Measurements from ENCODE around the gene GLCCI1.

GLCCI1 gene

DNA sequence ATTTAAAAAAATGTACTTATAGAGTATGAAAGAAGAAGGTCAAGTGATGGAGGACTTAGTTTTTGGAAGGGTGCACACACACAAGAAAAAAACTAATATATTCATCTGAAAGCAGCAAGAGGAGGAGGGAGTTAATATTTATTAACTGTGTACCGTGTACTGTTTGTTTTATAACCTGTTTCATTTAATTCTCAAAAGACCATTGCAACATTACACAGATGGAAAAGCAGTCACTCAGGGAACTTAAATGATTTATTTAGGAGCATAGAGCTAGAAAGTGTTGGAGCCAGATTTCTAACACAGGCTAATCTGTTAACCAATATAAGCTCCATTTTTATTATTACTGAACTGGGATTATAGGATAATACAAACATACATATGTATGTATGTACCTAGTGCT, 36.7 kb downstream of the GLCCI1 start:
- Mint-ChIP-seq H3K27me3 (no peaks in the 10 kb centered on the region), H3K27ac (ENCODE audit: low read depth) (peak overlapping the region; percentile 17), H3K4me1 (peaks cover 24% of the 10 kb centered on the region), H3K9me3 (no peaks in the 10 kb centered on the region), H3K36me3 (ENCODE audit: insufficient read depth) (peaks cover 27% of the 10 kb centered on the region), H3K4me3 (no peak overlapping the region)
- DNase-seq (ENCODE audit: low spot score in 2 of 2) (no peak), ATAC-seq (replicated peaks; ENCODE audit: extremely low read depth, poor library complexity, severe bottlenecking) (no peak)

GRCh38 chr7:8014399-8014798, 45.8 kb downstream of the GLCCI1 start:
- Mint-ChIP-seq H3K4me1 (peaks cover 37% of the 10 kb centered on the region), H3K4me3 (peak overlapping the region; percentile 55), H3K9me3 (no peaks in the 10 kb centered on the region), H3K27ac (ENCODE audit: low read depth) (peak overlapping the region; percentile 89), H3K36me3 (ENCODE audit: insufficient read depth) (peaks cover 2% of the 10 kb centered on the region), H3K27me3 (no peaks in the 10 kb centered on the region)
- no peak for DNase-seq (ENCODE audit: low spot score in 2 of 2)
- ATAC-seq (replicated peaks; ENCODE audit: extremely low read depth, poor library complexity, severe bottlenecking) = peak; percentile 30

DNA sequence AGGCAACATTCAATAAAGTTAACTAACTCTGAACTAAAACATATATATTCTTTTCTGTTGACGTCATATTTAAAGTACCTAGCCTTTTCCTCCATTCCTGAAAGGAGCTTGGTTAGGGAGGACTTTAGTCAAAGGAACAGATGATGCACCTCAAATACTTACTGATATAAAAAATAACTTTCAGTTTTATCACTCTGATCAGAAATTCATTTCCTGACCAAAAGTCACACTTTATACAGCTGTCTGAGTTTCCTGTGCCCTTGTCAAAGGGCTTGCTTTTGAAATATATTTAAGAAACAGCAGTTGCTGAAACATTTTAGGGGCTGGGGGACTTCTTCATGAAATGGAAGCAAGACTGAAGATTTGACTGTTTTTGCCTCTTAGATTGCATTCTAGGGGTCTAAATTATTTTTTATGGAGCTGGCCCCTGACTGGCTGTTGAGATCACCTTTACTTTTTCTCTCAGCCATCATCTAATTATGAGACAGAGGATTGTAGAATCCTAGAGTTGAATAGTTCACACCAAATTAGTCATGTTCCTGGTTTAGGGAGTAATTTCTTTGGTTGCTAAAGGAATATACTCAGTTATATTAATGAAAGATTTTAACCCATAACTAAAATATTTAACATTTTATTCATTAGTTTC, 46.6 kb downstream of the GLCCI1 start:
- no peaks in the 10 kb centered on the region for H3K27me3 Mint-ChIP-seq
- H3K4me1 Mint-ChIP-seq = peaks cover 40% of the 10 kb centered on the region
- H3K9me3 Mint-ChIP-seq = no peaks in the 10 kb centered on the region
- no peak for DNase-seq (ENCODE audit: low spot score in 2 of 2)
- H3K36me3 Mint-ChIP-seq (ENCODE audit: insufficient read depth) = peaks cover 2% of the 10 kb centered on the region
- H3K27ac Mint-ChIP-seq (ENCODE audit: low read depth) = peak overlapping the region; percentile 89
- H3K4me3 Mint-ChIP-seq = peak overlapping the region; percentile 55
- ATAC-seq (replicated peaks; ENCODE audit: extremely low read depth, poor library complexity, severe bottlenecking) = peak; percentile 90

DNA sequence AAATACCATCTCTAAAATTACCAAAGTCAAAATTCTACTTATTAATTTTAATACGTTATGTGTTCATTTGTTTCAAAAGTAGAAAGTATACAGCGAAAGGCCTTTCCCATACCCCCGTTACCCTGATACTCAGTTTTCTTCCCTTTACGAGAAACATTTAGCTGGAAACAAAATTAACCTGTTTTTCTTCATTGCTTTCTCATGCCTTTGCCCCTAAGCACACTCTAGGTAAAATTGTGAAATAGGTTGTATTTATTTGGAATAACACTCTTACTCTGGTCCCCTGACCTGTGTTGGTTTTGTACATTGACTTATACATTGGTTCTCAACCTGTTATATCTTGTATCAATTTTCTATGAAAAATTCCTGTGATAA, 47.1 kb downstream of the GLCCI1 start:
- no peak for ATAC-seq (replicated peaks; ENCODE audit: extremely low read depth, poor library complexity, severe bottlenecking)
- peaks cover 40% of the 10 kb centered on the region for H3K4me1 Mint-ChIP-seq
- H3K4me3 Mint-ChIP-seq = peak overlapping the region; percentile 55
- no peak for DNase-seq (ENCODE audit: low spot score in 2 of 2)
- peaks cover 2% of the 10 kb centered on the region for H3K36me3 Mint-ChIP-seq (ENCODE audit: insufficient read depth)
- peak overlapping the region; percentile 89 for H3K27ac Mint-ChIP-seq (ENCODE audit: low read depth)
- no peaks in the 10 kb centered on the region for H3K9me3 Mint-ChIP-seq
- no peaks in the 10 kb centered on the region for H3K27me3 Mint-ChIP-seq

GRCh38 chr7:8017423-8017822, 48.8 kb downstream of the GLCCI1 start:
- Mint-ChIP-seq H3K27ac (ENCODE audit: low read depth) (peak overlapping the region; percentile 89), H3K9me3 (no peaks in the 10 kb centered on the region), H3K4me1 (peaks cover 40% of the 10 kb centered on the region), H3K27me3 (no peaks in the 10 kb centered on the region), H3K36me3 (ENCODE audit: insufficient read depth) (peaks cover 1% of the 10 kb centered on the region), H3K4me3 (no peak overlapping the region)
- DNase-seq (ENCODE audit: low spot score in 2 of 2) (no peak), ATAC-seq (replicated peaks; ENCODE audit: extremely low read depth, poor library complexity, severe bottlenecking) (no peak)

DNA sequence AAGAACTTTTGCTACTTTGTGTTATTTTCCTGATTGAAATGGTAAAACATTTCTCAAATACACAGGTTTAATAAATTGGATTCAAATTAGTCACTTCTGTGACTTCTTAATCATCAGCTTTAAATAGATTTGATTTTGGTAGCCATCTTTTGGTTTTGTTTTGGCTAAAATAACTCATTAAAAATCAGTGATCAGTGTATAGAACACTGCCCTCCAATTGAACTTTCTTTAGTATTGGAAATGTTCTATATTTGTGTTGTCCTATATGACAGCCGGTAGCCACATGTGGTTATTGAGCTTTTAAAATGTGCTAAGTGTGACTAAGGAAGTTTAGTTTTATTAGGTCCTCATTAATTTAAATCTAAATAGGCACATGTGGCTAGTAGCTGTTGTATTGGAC, 50.4 kb downstream of the GLCCI1 start:
- peaks cover 40% of the 10 kb centered on the region for H3K4me1 Mint-ChIP-seq
- H3K27ac Mint-ChIP-seq (ENCODE audit: low read depth) = peak overlapping the region; percentile 88
- DNase-seq (ENCODE audit: low spot score in 2 of 2) (no peak), ATAC-seq (replicated peaks; ENCODE audit: extremely low read depth, poor library complexity, severe bottlenecking) (no peak)
- no peaks in the 10 kb centered on the region for H3K9me3 Mint-ChIP-seq
- H3K4me3 Mint-ChIP-seq = no peak overlapping the region
- H3K27me3 Mint-ChIP-seq = no peaks in the 10 kb centered on the region
- peaks cover under 1% of the 10 kb centered on the region for H3K36me3 Mint-ChIP-seq (ENCODE audit: insufficient read depth)

GRCh38 chr7:8022628-8023027, 54.0 kb downstream of the GLCCI1 start:
- Mint-ChIP-seq H3K4me3 (no peak overlapping the region), H3K27me3 (no peaks in the 10 kb centered on the region), H3K36me3 (ENCODE audit: insufficient read depth) (peaks cover 17% of the 10 kb centered on the region), H3K27ac (ENCODE audit: low read depth) (no peak overlapping the region), H3K4me1 (peaks cover 27% of the 10 kb centered on the region), H3K9me3 (peaks cover 6% of the 10 kb centered on the region)
- ATAC-seq (replicated peaks; ENCODE audit: extremely low read depth, poor library complexity, severe bottlenecking) = no peak
- DNase-seq (ENCODE audit: low spot score in 2 of 2) = no peak

DNA sequence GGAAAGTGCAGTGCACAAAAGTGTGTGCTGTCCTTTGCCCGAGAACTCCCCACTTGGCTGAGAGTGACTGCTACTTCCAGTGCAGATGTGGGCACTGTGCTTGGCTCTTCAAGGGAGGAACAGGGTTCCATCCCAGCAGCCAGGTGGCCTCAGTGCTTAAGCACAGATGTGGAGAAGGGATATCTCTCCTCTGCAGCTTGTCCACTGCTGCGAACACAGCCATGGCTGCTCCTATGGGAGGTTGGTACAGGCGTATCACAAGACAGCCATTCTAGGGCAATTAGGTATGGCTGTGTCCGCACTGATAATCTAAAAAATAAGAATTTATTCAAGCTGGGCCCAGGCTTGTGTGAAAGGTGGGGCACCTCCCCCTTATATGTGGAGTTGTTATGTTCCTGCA, 66.6 kb downstream of the GLCCI1 start:
- H3K4me1 Mint-ChIP-seq = peaks cover 44% of the 10 kb centered on the region

DNA sequence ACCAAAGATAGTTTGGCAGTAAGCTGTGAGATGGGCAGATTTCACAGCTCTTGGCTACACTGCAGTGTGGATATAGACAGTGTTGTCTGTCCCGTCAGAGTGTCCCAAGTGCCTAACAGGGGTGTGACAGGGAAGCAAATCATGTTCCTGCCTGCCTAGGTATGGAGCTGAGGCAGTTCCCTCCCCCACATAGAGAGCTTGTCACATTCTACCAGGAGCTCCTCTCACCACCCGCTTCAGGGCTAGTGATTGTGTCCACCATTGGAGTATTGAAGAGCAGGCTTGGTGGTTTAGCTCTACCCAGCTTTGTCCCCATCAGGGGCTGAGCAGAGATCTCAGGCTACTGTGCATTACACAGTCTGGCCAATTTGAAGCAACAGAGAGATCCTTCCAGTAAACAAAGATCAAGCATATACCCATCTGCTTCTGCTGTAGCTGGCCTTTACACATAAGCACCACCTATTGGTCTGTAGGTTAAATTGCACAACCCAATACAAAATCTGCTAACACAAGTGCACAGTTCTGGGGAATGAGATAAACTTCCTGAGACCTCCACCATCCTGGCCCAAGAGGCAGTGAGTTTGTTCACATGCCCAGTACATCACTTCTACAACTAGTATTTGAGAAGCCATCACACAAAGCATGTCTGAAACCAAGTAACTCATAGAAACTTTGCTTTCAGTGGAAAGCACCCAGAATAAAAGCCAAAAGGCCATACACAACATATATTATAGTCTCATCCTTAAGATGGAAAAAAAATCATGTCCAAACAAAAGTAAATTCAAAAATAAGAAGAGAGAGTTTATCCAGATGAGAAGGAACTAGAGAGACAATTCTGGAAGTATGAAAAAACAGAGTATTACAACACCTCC, 67.3 kb downstream of the GLCCI1 start:
- no peak overlapping the region for H3K4me3 Mint-ChIP-seq
- peaks cover 50% of the 10 kb centered on the region for H3K4me1 Mint-ChIP-seq
- H3K9me3 Mint-ChIP-seq = no peaks in the 10 kb centered on the region
- no peaks in the 10 kb centered on the region for H3K27me3 Mint-ChIP-seq
- peaks cover 2% of the 10 kb centered on the region for H3K36me3 Mint-ChIP-seq (ENCODE audit: insufficient read depth)
- H3K27ac Mint-ChIP-seq (ENCODE audit: low read depth) = peak overlapping the region; percentile 57
- DNase-seq (ENCODE audit: low spot score in 2 of 2) = no peak
- ATAC-seq (replicated peaks; ENCODE audit: extremely low read depth, poor library complexity, severe bottlenecking) = peak; percentile 79

More for the DNA sequence above, 66.6 kb downstream of the GLCCI1 start:
- no peak for DNase-seq (ENCODE audit: low spot score in 2 of 2)
- H3K36me3 Mint-ChIP-seq (ENCODE audit: insufficient read depth) = peaks cover 2% of the 10 kb centered on the region
- H3K4me3 Mint-ChIP-seq = no peak overlapping the region
- H3K9me3 Mint-ChIP-seq = no peaks in the 10 kb centered on the region
- peak overlapping the region; percentile 57 for H3K27ac Mint-ChIP-seq (ENCODE audit: low read depth)
- H3K27me3 Mint-ChIP-seq = no peaks in the 10 kb centered on the region
- ATAC-seq (replicated peaks; ENCODE audit: extremely low read depth, poor library complexity, severe bottlenecking) = no peak

DNA sequence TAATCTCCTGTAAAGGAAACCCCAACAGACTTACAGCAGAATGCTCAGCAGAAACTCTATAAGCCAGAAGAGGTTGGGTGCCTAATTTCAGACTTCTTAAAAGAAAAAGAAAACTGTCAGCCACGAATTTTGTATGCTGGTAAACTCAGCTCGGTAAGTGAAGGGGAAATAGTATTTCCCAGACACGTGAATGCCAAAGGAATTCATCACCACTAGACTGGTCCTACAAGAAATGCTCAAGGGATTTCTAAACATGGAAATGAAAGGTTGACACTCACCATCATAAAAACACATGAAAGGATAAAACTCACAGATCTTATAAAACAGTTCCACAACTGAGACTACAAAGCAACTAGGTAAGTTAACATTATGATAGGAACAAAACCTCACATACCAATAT, 68.6 kb downstream of the GLCCI1 start:
- peaks cover 6% of the 10 kb centered on the region for H3K36me3 Mint-ChIP-seq (ENCODE audit: insufficient read depth)
- H3K27me3 Mint-ChIP-seq = no peaks in the 10 kb centered on the region
- ATAC-seq (replicated peaks; ENCODE audit: extremely low read depth, poor library complexity, severe bottlenecking) (no peak), DNase-seq (ENCODE audit: low spot score in 2 of 2) (no peak)
- H3K9me3 Mint-ChIP-seq = no peaks in the 10 kb centered on the region
- H3K27ac Mint-ChIP-seq (ENCODE audit: low read depth) = no peak overlapping the region
- no peak overlapping the region for H3K4me3 Mint-ChIP-seq
- peaks cover 50% of the 10 kb centered on the region for H3K4me1 Mint-ChIP-seq

DNA sequence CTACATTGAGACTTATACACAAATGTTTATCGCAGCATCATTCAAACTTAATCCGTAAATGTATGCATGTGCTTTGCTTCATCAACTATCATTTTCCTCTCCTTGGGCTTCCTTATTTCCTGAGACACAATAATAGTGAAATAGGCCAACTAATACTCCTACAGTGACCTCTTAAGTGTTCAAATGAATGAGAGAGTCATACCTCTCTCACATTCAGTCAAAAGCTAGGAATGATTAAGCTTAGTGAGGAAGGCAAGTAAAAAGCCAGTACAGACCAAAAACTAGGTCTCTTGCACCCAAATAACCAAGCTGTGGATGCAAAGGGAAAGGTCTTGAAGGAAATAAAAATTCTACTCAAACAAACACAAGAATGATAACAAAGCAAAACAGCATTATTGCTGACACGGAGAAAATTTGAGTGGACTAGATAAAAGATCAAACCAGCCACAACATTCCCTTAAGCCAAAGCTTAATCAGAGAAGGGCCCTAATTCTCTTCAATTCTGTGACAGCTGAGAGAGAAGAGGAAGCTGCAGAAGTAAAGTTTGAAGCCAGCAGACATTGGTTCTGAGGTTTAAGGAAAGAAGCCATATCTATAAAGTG, 72.3 kb downstream of the GLCCI1 start:
- ATAC-seq (replicated peaks; ENCODE audit: extremely low read depth, poor library complexity, severe bottlenecking) (no peak), DNase-seq (ENCODE audit: low spot score in 2 of 2) (no peak)
- Mint-ChIP-seq H3K4me3 (no peak overlapping the region), H3K9me3 (no peaks in the 10 kb centered on the region), H3K36me3 (ENCODE audit: insufficient read depth) (peaks cover 17% of the 10 kb centered on the region), H3K27me3 (no peaks in the 10 kb centered on the region), H3K27ac (ENCODE audit: low read depth) (peak overlapping the region; percentile 4), H3K4me1 (peaks cover 52% of the 10 kb centered on the region)

DNA sequence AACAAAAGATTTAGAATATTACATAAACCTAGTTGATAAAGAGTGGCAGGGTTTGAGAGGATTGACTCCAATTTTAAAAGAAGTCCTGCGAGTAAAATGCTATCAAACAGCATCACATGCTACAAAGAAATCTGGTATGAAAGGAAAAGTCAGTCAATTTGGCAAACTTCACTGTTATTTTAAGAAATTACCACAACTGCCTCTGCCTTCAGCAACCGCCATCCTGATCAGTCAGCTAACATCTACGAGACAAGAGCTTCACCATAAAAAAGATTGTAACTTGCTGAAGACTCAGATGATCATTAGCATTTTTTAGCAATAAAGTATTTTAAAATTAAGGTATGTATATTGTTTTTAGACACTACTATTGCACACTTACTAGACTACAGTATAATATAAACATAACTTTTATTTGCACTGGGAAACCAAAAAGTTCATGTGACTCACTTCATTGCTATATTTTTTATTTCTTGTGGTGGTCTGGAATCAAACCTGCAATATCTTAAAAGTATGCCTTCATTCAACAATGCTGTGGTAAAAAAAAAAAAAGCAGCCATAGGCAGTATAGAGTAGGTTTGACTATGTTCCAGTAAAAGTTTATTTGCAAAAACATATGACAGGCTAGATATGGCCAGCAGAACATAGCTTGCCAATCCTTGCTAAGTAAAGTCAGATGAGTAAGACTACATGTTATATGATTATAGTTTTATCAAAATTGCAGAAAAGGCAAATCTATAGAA, 74.4 kb downstream of the GLCCI1 start:
- no peaks in the 10 kb centered on the region for H3K27me3 Mint-ChIP-seq

More for the DNA sequence above, 74.4 kb downstream of the GLCCI1 start:
- H3K4me1 Mint-ChIP-seq = peaks cover 62% of the 10 kb centered on the region
- H3K27ac Mint-ChIP-seq (ENCODE audit: low read depth) = peak overlapping the region; percentile 19
- no peak for ATAC-seq (replicated peaks; ENCODE audit: extremely low read depth, poor library complexity, severe bottlenecking)
- H3K4me3 Mint-ChIP-seq = no peak overlapping the region
- H3K36me3 Mint-ChIP-seq (ENCODE audit: insufficient read depth) = peaks cover 18% of the 10 kb centered on the region
- H3K9me3 Mint-ChIP-seq = no peaks in the 10 kb centered on the region
- DNase-seq (ENCODE audit: low spot score in 2 of 2) = no peak

Measured in central memory CD8-positive, alpha-beta T cell (primary cell).